ENCODE measurements around the gene KANK4. TPM values are rescaled to one million over a fixed set of nuclear protein-coding genes. Genes with fewer than 3 reads are reported as not detected.

Gene KANK4
- total RNA-seq, 1 experiment from 2014 or later: 1.7 TPM

DNA sequence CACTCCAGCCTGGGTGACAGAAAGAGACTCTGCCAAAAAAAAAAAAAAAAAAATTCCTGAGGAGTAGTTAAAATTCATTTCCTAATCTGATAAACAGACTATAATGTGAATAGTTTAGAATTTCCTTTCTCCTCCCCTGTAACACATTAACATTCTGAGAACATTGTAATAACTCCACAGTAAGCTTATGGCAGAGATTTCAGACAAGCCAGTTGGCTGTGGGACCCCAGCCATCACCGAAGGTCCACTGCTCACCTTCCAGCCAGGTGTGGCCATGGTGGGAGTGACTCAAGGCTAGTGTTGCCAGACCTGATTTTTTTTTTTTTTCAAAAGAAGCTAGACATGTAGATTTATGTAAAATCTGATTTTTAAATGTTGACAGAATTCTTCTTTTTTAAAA lies 11.8 kb downstream of the KANK4 start:
- CTCF ChIA-PET: interaction anchor here (0.6 to 0.7 kb wide), 2 partner anchors 21 to 23 kb away, joined by 4 read pairs; no protein-coding TSS in a partner anchor
- H3F3A ChIP-seq (ENCODE audit: insufficient read depth, low read depth): peaks cover 23% of the 10 kb centered on the region
- no peak overlapping the region for H3K4me3 ChIP-seq
- peaks cover 62% of the 10 kb centered on the region for H3K4me1 ChIP-seq (replicated peaks; ENCODE audit: insufficient read depth)
- H2AFZ ChIP-seq: no peak overlapping the region
- peak overlapping the region; percentile 73 for H3K27ac ChIP-seq
- no peaks in the 10 kb centered on the region for H3K9me2 ChIP-seq (ENCODE audit: insufficient read depth)
- intact Hi-C loops (cut with micrococcal nuclease; ENCODE audit: unreplicated experiment): no loop called here
- H3K9me3 ChIP-seq (ENCODE audit: insufficient read depth, low read depth): no peaks in the 10 kb centered on the region
- DNase-seq: peak; percentile 53 to 74
- no peaks in the 10 kb centered on the region for H3K36me3 ChIP-seq (ENCODE audit: low read depth)
- POLR2A ChIA-PET (ENCODE audit: unreplicated experiment): interaction anchor here (0.6 to 0.7 kb wide), 7 partner anchors 13 to 1511 kb away, joined by 3 to 12 read pairs (median 5); partner anchors contain the start of gene EFCAB7
- no peak for TF ChIP-seq EZH2 (IDR thresholded peaks at IDR 0.05; ENCODE audit: low read depth)
- TF ChIP-seq, protein P1, sequence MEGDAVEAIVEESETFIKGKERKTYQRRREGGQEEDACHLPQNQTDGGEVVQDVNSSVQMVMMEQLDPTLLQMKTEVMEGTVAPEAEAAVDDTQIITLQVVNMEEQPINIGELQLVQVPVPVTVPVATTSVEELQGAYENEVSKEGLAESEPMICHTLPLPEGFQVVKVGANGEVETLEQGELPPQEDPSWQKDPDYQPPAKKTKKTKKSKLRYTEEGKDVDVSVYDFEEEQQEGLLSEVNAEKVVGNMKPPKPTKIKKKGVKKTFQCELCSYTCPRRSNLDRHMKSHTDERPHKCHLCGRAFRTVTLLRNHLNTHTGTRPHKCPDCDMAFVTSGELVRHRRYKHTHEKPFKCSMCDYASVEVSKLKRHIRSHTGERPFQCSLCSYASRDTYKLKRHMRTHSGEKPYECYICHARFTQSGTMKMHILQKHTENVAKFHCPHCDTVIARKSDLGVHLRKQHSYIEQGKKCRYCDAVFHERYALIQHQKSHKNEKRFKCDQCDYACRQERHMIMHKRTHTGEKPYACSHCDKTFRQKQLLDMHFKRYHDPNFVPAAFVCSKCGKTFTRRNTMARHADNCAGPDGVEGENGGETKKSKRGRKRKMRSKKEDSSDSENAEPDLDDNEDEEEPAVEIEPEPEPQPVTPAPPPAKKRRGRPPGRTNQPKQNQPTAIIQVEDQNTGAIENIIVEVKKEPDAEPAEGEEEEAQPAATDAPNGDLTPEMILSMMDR (conservative IDR thresholded peaks at IDR 0.05): no peak
- no peaks in the 10 kb centered on the region for H4K20me1 ChIP-seq (ENCODE audit: insufficient read depth)
- no peaks in the 10 kb centered on the region for H3K27me3 ChIP-seq (ENCODE audit: insufficient read depth, low read depth)
- BruUV-seq (replicated peaks): no TSS peak
- peak overlapping the region; percentile 66 for H3K4me2 ChIP-seq
- H3K79me2 ChIP-seq (ENCODE audit: low read depth): no peaks in the 10 kb centered on the region

DNA sequence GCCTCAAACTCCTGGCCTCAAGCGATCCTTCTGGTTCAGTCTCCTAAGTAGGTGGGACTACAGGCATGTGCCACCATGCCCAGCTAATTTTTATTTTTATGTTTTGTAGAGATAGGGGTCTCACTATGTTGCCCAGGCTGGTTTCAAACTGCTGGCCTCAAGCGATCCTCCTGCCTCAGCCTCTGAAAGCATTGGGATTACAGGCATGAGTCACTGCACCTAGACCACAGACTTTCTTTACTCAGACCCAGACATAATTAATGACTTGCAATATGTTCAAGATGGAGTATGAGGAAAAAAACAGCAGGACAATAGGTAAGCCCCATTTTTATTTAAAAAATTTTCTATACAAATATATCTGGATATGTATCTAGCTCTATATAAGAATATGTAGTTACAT lies 13.2 kb downstream of the KANK4 start:
- no peaks in the 10 kb centered on the region for H3K79me2 ChIP-seq (ENCODE audit: low read depth)
- no peak overlapping the region for H2AFZ ChIP-seq
- no TSS peak for BruUV-seq (replicated peaks)
- CTCF ChIA-PET: no interaction called here
- no peak overlapping the region for H3K4me3 ChIP-seq
- H3K4me2 ChIP-seq: no peak overlapping the region
- H3K9me2 ChIP-seq (ENCODE audit: insufficient read depth): no peaks in the 10 kb centered on the region
- no peaks in the 10 kb centered on the region for H4K20me1 ChIP-seq (ENCODE audit: insufficient read depth)
- DNase-seq: peak in 1 of 2 experiments; percentile 52
- TF ChIP-seq EZH2 (IDR thresholded peaks at IDR 0.05; ENCODE audit: low read depth): no peak
- TF ChIP-seq, protein P1 (conservative IDR thresholded peaks at IDR 0.05): no peak
- POLR2A ChIA-PET (ENCODE audit: unreplicated experiment): no interaction called here
- no peak overlapping the region for H3K27ac ChIP-seq
- H3K27me3 ChIP-seq (ENCODE audit: insufficient read depth, low read depth): no peaks in the 10 kb centered on the region
- peaks cover 23% of the 10 kb centered on the region for H3F3A ChIP-seq (ENCODE audit: insufficient read depth, low read depth)
- H3K9me3 ChIP-seq (ENCODE audit: insufficient read depth, low read depth): no peaks in the 10 kb centered on the region
- intact Hi-C loops (cut with micrococcal nuclease; ENCODE audit: unreplicated experiment): no loop called here
- H3K36me3 ChIP-seq (ENCODE audit: low read depth): no peaks in the 10 kb centered on the region
- peaks cover 51% of the 10 kb centered on the region for H3K4me1 ChIP-seq (replicated peaks; ENCODE audit: insufficient read depth)

DNA sequence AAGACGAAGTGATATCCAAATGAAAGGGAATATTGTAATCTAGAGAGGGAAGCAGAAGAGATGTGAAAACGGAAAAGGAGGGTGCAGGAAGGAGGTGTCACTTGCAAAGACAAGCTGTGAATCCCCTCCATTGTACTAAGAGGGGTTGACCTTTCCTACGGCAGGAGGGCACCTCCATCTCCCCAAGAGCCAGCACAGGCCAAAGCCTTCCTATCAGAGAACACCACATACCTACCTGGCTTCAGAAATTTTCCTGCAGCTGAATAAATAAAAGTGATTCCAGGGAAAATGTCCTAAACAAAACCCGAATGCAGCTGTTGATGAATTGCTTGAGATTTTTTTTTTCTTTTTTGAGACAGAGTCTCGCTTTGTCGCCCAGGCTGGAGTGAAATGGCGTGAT lies 14.3 kb downstream of the KANK4 start:
- CTCF ChIA-PET: no interaction called here
- BruUV-seq (replicated peaks): no TSS peak

More for the DNA sequence above, 14.3 kb downstream of the KANK4 start:
- POLR2A ChIA-PET (ENCODE audit: unreplicated experiment): interaction anchor here (0.6 kb wide), 1 partner anchor 19 kb away, joined by 3 read pairs; no protein-coding TSS in a partner anchor
- no peaks in the 10 kb centered on the region for H4K20me1 ChIP-seq (ENCODE audit: insufficient read depth)
- intact Hi-C loops (cut with micrococcal nuclease; ENCODE audit: unreplicated experiment): no loop called here
- H3K4me1 ChIP-seq (replicated peaks; ENCODE audit: insufficient read depth): peaks cover 40% of the 10 kb centered on the region
- no peaks in the 10 kb centered on the region for H3K27me3 ChIP-seq (ENCODE audit: insufficient read depth, low read depth)
- H3K79me2 ChIP-seq (ENCODE audit: low read depth): no peaks in the 10 kb centered on the region
- no peak overlapping the region for H3K4me3 ChIP-seq
- no peak overlapping the region for H3K27ac ChIP-seq
- H3K36me3 ChIP-seq (ENCODE audit: low read depth): no peaks in the 10 kb centered on the region
- H2AFZ ChIP-seq: no peak overlapping the region
- H3K9me2 ChIP-seq (ENCODE audit: insufficient read depth): no peaks in the 10 kb centered on the region
- H3K9me3 ChIP-seq (ENCODE audit: insufficient read depth, low read depth): no peaks in the 10 kb centered on the region
- H3F3A ChIP-seq (ENCODE audit: insufficient read depth, low read depth): peaks cover 23% of the 10 kb centered on the region
- TF ChIP-seq, protein P1 (conservative IDR thresholded peaks at IDR 0.05): no peak
- no peak for TF ChIP-seq EZH2 (IDR thresholded peaks at IDR 0.05; ENCODE audit: low read depth)
- no peak for DNase-seq
- H3K4me2 ChIP-seq: no peak overlapping the region
